ENCODE data around the gene CAPN5.

DNA sequence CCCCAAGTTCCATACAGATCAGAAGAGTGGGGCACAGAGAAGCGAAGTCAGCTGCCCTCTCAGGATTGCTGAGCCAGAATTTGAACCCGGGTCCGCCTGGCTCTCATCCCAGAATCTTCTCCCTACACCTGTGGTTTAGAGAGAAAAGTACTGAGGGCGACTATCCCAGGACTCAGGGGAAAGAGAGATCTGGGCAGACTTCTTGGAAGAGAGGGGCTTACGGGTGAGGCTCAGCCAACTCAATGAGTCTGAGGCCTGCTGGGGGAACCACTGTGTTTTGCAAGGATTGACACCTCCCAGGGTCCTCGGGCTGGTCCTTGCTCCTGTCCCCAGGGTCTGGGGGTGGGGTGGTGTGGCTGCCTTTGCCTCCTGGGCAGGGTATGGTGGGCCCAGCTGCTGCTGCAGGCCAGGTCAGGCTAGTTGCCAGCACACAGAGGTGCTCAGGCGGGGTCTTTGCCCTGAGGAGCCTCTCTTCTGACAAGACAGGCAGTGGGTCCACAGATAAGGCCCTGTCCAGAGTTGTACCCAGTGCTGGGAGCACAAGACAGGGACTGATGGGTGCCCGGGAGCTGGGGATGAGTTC is 1.2 kb downstream of the CAPN5 start:
- TF ChIP-seq, protein P1, sequence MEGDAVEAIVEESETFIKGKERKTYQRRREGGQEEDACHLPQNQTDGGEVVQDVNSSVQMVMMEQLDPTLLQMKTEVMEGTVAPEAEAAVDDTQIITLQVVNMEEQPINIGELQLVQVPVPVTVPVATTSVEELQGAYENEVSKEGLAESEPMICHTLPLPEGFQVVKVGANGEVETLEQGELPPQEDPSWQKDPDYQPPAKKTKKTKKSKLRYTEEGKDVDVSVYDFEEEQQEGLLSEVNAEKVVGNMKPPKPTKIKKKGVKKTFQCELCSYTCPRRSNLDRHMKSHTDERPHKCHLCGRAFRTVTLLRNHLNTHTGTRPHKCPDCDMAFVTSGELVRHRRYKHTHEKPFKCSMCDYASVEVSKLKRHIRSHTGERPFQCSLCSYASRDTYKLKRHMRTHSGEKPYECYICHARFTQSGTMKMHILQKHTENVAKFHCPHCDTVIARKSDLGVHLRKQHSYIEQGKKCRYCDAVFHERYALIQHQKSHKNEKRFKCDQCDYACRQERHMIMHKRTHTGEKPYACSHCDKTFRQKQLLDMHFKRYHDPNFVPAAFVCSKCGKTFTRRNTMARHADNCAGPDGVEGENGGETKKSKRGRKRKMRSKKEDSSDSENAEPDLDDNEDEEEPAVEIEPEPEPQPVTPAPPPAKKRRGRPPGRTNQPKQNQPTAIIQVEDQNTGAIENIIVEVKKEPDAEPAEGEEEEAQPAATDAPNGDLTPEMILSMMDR (IDR thresholded peaks at IDR 0.05) = no peak
- TF ChIP-seq POLR2AphosphoS5 (IDR thresholded peaks at IDR 0.05) (no peak), EP300 (IDR thresholded peaks at IDR 0.05) (no peak)
